CD8-positive, alpha-beta memory T cell (primary cell): ENCODE data around the gene MYL10. TPM values are rescaled to one million over a fixed set of nuclear protein-coding genes. Genes with fewer than 3 reads are reported as not detected.
A peak's percentile ranks its signal among the peaks of the same experiment; 100 is the strongest.

Source experiments
- CTCF ChIA-PET: fragments of 350-600 bp; sonication (Branson Sonifier 250); formaldehyde crosslinking; loops from one replicate; lab custom pipeline; 2021; ENCODE audit warnings: antibody characterized with exemption; lab: Charles Lee
- POLR2A ChIA-PET: fragments of 350-600 bp; sonication (Branson Sonifier 250); formaldehyde crosslinking; loops from one replicate; lab custom pipeline; 2021; ENCODE audit warnings: antibody characterized with exemption; lab: Charles Lee
- DNase-seq, 5 donors: peaks; one replicate each; pipeline versions ENCODE4 v3.0.0 to v3.0.0-alpha.2; 2020 to 2022; ENCODE audit warnings: mixed read lengths in 1 of 5
- H3K27ac ChIP-seq: one replicate; pipeline ENCODE4 v1.7.0; 2013; ENCODE audit warnings: low read depth, mild to moderate bottlenecking, low read length, moderate library complexity
- H3K27me3 ChIP-seq: 2 replicates; pipeline ENCODE4 v1.7.0; 2013; ENCODE audit warnings: low read length, mild to moderate bottlenecking; ENCODE audit not compliant: insufficient read depth, poor library complexity, severe bottlenecking
- H3K36me3 ChIP-seq: 2 replicates; pipeline ENCODE4 v1.7.0; 2013; ENCODE audit warnings: mild to moderate bottlenecking, low read length, moderate library complexity; ENCODE audit not compliant: insufficient read depth
- H3K4me1 ChIP-seq: 2 replicates; pipeline ENCODE4 v1.7.0; 2013; ENCODE audit warnings: mild to moderate bottlenecking, low read length, moderate library complexity; ENCODE audit not compliant: insufficient read depth
- H3K4me3 ChIP-seq: 2 replicates; pipeline ENCODE4 v1.7.0; 2013; ENCODE audit warnings: mild to moderate bottlenecking, low read length
- H3K9me3 ChIP-seq: 2 replicates; pipeline ENCODE4 v1.7.0; 2013; ENCODE audit warnings: mild to moderate bottlenecking, low read length
- H3K27ac Mint-ChIP-seq, 8 donors: one replicate each; pipeline ENCODE4 v1.8.0; 2020 to 2021; ENCODE audit warnings: mixed read lengths in 8 of 8, mild to moderate bottlenecking in 6 of 8, inconsistent platforms in 3 of 8, moderate library complexity in 3 of 8
- H3K27me3 Mint-ChIP-seq, 2 donors: one replicate each; pipeline ENCODE4 v1.8.0; 2020 to 2021; ENCODE audit warnings: mixed read lengths in 2 of 2, mild to moderate bottlenecking in 1 of 2, moderate library complexity in 1 of 2
- H3K36me3 Mint-ChIP-seq, 3 donors: one replicate each; pipeline ENCODE4 v1.8.0; 2020 to 2021; ENCODE audit warnings: mixed read lengths in 3 of 3, inconsistent platforms in 1 of 3, mild to moderate bottlenecking in 1 of 3
- H3K4me1 Mint-ChIP-seq, 3 donors: one replicate each; pipeline ENCODE4 v1.8.0; 2020 to 2021; ENCODE audit warnings: mixed read lengths in 3 of 3, inconsistent platforms in 1 of 3, mild to moderate bottlenecking in 1 of 3
- H3K4me3 Mint-ChIP-seq, 7 donors: one replicate each; pipeline ENCODE4 v1.8.0; 2020 to 2021; ENCODE audit warnings: mixed read lengths in 7 of 7, mild to moderate bottlenecking in 6 of 7, moderate library complexity in 4 of 7, inconsistent platforms in 2 of 7
- H3K9me3 Mint-ChIP-seq, 5 donors: one replicate each; pipeline ENCODE4 v1.8.0; 2020 to 2022; ENCODE audit warnings: mixed read lengths in 5 of 5, mild to moderate bottlenecking in 3 of 5, moderate library complexity in 2 of 5, inconsistent platforms in 1 of 5
- polyA plus RNA-seq: library from polyadenylated mRNA; unstranded; fragments of 300-500 nt; fragmentation: Illumina TruSeq; gene quantifications from one replicate; pipeline ENCODE4 v1.2.3, GENCODE V29; 2021
- total RNA-seq, 2 experiments: library from RNA; stranded (reverse); gene quantifications; one replicate each; pipeline ENCODE4 v1.2.3, GENCODE V29; 2021

Gene MYL10
- total and polyA plus RNA-seq, 3 experiments from 2014 or later = not detected

GRCh38 chr7:101615446-101615845 is 13.7 kb downstream of the MYL10 start:
- Mint-ChIP-seq H3K9me3 (no peaks in the 10 kb centered on the region), H3K36me3 (no peaks in the 10 kb centered on the region), H3K27me3 (peaks cover 10 to 20% of the 10 kb centered on the region in 2 donors), H3K27ac (peak overlapping the region in 2 of 8 donors; percentile 17 to 78), H3K4me1 (no peaks in the 10 kb centered on the region), H3K4me3 (no peak overlapping the region)
- ChIA-PET POLR2A (no interaction called here), CTCF (no interaction called here)
- H3K27ac ChIP-seq = no peak overlapping the region
- DNase-seq = no peak
- H3K4me3 ChIP-seq = no peak overlapping the region
- H3K4me1 ChIP-seq = no peaks in the 10 kb centered on the region
- H3K9me3 ChIP-seq = no peaks in the 10 kb centered on the region
- H3K36me3 ChIP-seq = no peaks in the 10 kb centered on the region
- H3K27me3 ChIP-seq = no peaks in the 10 kb centered on the region

GRCh38 chr7:101614939-101615302 is 14.2 kb downstream of the MYL10 start:
- no peak overlapping the region for H3K4me3 ChIP-seq
- no peaks in the 10 kb centered on the region for H3K9me3 ChIP-seq
- Mint-ChIP-seq H3K27me3 (peaks cover 11 to 20% of the 10 kb centered on the region in 2 donors), H3K36me3 (no peaks in the 10 kb centered on the region), H3K9me3 (no peaks in the 10 kb centered on the region), H3K27ac (no peak overlapping the region), H3K4me3 (no peak overlapping the region), H3K4me1 (no peaks in the 10 kb centered on the region)
- no peaks in the 10 kb centered on the region for H3K4me1 ChIP-seq
- no peaks in the 10 kb centered on the region for H3K27me3 ChIP-seq
- DNase-seq = no peak
- no peak overlapping the region for H3K27ac ChIP-seq
- ChIA-PET CTCF (no interaction called here), POLR2A (no interaction called here)
- no peaks in the 10 kb centered on the region for H3K36me3 ChIP-seq

DNA sequence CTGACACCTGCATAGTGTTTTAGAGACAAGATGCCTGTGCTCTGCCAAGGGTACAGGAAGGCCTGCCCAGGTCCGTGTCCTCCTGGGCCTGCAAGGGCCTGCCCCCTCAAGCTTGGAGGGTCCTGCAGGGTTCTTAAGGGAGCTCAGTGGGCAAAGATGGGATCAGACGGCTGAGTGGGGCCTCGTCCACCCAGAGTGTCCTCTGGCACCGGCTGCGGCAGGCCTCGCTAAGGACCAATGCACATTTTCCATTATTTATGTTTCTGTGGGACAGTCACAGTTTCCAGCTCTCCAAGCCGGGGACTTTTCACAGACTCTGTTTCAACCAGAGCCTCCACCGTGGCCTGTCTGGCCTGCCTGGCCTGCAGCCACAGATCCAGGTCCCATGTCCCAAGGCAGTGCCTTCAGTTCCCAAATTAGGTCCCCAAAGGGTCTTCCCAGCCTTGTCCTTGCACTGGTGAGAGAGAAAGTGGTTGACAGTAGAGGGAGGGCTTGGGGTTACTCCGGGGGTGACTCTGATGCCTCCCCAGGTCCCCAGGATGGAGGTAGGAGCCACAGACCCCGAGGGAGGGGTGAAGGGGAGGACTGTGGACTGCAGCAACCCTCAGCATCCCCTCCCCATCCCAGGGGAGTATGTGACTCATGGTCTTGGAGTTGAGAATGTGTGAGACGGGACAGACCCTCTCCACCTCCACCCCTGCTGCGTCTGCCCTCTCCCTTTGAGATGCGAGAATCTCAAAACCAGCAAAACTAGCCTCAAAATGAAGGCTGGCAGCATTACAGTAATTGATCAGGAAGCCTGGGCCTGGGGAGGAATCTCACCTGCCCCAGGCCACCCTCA is 14.8 kb downstream of the MYL10 start:
- ChIA-PET POLR2A (no interaction called here), CTCF (no interaction called here)
- no peaks in the 10 kb centered on the region for H3K27me3 ChIP-seq
- H3K4me1 ChIP-seq = no peaks in the 10 kb centered on the region
- H3K27me3 Mint-ChIP-seq = peaks cover 13 to 20% of the 10 kb centered on the region in 2 donors
- H3K36me3 Mint-ChIP-seq = no peaks in the 10 kb centered on the region
- H3K9me3 ChIP-seq = no peaks in the 10 kb centered on the region
- DNase-seq = no peak
- H3K4me3 Mint-ChIP-seq = no peak overlapping the region
- H3K36me3 ChIP-seq = no peaks in the 10 kb centered on the region
- no peak overlapping the region for H3K27ac ChIP-seq
- H3K4me1 Mint-ChIP-seq = no peaks in the 10 kb centered on the region
- no peak overlapping the region for H3K4me3 ChIP-seq
- H3K27ac Mint-ChIP-seq = no peak overlapping the region
- no peaks in the 10 kb centered on the region for H3K9me3 Mint-ChIP-seq

- H3K4me3 Mint-ChIP-seq = peak overlapping the region in 1 of 7 donors; percentile 13
- no peak overlapping the region for H3K27ac Mint-ChIP-seq
- CTCF ChIA-PET = no interaction called here
- POLR2A ChIA-PET = no interaction called here
- H3K4me1 Mint-ChIP-seq = no peaks in the 10 kb centered on the region
- Histone ChIP-seq H3K9me3 (no peaks in the 10 kb centered on the region), H3K4me1 (no peaks in the 10 kb centered on the region), H3K4me3 (no peak overlapping the region), H3K27ac (no peak overlapping the region), H3K36me3 (no peaks in the 10 kb centered on the region), H3K27me3 (no peaks in the 10 kb centered on the region)
- H3K9me3 Mint-ChIP-seq = no peaks in the 10 kb centered on the region
- peaks cover 13 to 20% of the 10 kb centered on the region in 2 donors for H3K27me3 Mint-ChIP-seq
- DNase-seq = no peak
- no peaks in the 10 kb centered on the region for H3K36me3 Mint-ChIP-seq
Measured at GRCh38 chr7:101612885-101613515, 16.1 kb downstream of the MYL10 start.

- H3K27ac Mint-ChIP-seq = no peak overlapping the region
- no peaks in the 10 kb centered on the region for H3K4me1 Mint-ChIP-seq
- ChIA-PET CTCF (no interaction called here), POLR2A (no interaction called here)
- H3K4me3 Mint-ChIP-seq = no peak overlapping the region
- no peak for DNase-seq
- H3K27me3 Mint-ChIP-seq = peaks cover 8 to 14% of the 10 kb centered on the region in 2 donors
- Histone ChIP-seq H3K4me3 (no peak overlapping the region), H3K36me3 (no peaks in the 10 kb centered on the region), H3K9me3 (no peaks in the 10 kb centered on the region), H3K4me1 (no peaks in the 10 kb centered on the region), H3K27ac (no peak overlapping the region), H3K27me3 (no peaks in the 10 kb centered on the region)
- H3K36me3 Mint-ChIP-seq = no peaks in the 10 kb centered on the region
- no peaks in the 10 kb centered on the region for H3K9me3 Mint-ChIP-seq
Measured at GRCh38 chr7:101608772-101609713, 20.1 kb downstream of the MYL10 start.

GRCh38 chr7:101606498-101606923 is 22.6 kb downstream of the MYL10 start:
- H3K27ac Mint-ChIP-seq = no peak overlapping the region
- H3K9me3 Mint-ChIP-seq = no peaks in the 10 kb centered on the region
- Histone ChIP-seq H3K27ac (no peak overlapping the region), H3K36me3 (no peaks in the 10 kb centered on the region), H3K4me1 (no peaks in the 10 kb centered on the region), H3K4me3 (no peak overlapping the region), H3K9me3 (no peaks in the 10 kb centered on the region), H3K27me3 (no peaks in the 10 kb centered on the region)
- no peaks in the 10 kb centered on the region for H3K4me1 Mint-ChIP-seq
- ChIA-PET POLR2A (no interaction called here), CTCF (no interaction called here)
- H3K4me3 Mint-ChIP-seq = no peak overlapping the region
- no peaks in the 10 kb centered on the region for H3K36me3 Mint-ChIP-seq
- H3K27me3 Mint-ChIP-seq = peaks cover 4 to 8% of the 10 kb centered on the region in 2 donors
- no peak for DNase-seq

DNA sequence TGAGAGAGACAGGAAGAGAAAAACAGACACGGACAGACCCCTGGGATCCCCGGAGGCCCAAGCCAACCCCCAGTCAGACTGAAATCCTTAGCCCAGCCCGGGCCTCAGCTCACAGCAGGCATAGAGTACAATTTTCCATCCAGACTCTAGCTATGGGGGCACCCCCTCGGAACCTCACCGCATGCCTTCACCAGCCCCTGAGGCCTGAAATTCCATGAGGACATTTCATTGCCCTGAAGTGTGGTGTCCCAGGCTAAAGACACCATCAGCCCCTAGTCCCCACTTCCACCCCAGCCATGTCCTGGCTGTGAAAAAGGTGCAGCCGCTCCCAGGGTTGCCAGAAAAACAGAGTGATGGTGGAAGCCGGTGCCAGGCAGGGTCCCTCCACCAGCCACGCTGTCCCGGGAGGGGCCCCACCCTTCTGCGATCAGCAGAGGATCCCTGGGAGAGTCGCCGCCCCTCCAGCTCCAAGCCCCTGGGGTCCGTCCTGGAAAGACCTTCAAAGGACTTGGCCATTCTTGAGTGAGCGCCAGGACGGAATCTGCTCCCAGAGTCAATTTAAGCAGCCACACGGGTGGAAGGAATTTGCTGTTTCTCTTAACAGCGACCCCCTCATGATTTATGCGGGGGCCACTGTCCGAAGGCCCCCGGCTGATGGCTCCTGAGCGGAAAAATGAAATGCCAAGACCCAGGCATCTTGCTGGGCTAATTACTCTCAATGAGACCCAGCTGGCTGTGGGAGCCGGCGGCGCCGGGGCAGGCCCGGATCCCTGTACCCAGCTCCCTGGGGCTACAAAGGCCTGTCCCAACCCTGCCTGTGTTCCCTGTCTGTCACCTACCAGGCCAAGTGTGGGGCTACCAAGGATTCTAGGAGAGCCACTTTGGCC is 23.2 kb downstream of the MYL10 start:
- no peak overlapping the region for H3K4me3 Mint-ChIP-seq
- ChIA-PET POLR2A (no interaction called here), CTCF (interaction anchor here (4.0 kb wide), 1 partner anchor 666 kb away, joined by 15 read pairs; no protein-coding TSS in a partner anchor)
- H3K36me3 ChIP-seq = no peaks in the 10 kb centered on the region
- H3K27me3 Mint-ChIP-seq = peaks cover 3 to 8% of the 10 kb centered on the region in 2 donors
- no peaks in the 10 kb centered on the region for H3K36me3 Mint-ChIP-seq
- no peak overlapping the region for H3K27ac Mint-ChIP-seq
- no peaks in the 10 kb centered on the region for H3K27me3 ChIP-seq
- H3K4me1 ChIP-seq = no peaks in the 10 kb centered on the region
- no peak overlapping the region for H3K27ac ChIP-seq
- no peak overlapping the region for H3K4me3 ChIP-seq
- H3K9me3 ChIP-seq = no peaks in the 10 kb centered on the region
- no peaks in the 10 kb centered on the region for H3K4me1 Mint-ChIP-seq
- H3K9me3 Mint-ChIP-seq = no peaks in the 10 kb centered on the region
- DNase-seq = no peak
